ENCODE measurements around the gene SP4. TPM values are rescaled to one million over a fixed set of nuclear protein-coding genes. Genes with fewer than 3 reads are reported as not detected.

SP4 gene
- total RNA-seq, 5 donors from 2014 or later (not counting 1 experiment from before 2014, with no cell fraction given), result 29.8 to 48.2 (median 35.4) TPM

DNA sequence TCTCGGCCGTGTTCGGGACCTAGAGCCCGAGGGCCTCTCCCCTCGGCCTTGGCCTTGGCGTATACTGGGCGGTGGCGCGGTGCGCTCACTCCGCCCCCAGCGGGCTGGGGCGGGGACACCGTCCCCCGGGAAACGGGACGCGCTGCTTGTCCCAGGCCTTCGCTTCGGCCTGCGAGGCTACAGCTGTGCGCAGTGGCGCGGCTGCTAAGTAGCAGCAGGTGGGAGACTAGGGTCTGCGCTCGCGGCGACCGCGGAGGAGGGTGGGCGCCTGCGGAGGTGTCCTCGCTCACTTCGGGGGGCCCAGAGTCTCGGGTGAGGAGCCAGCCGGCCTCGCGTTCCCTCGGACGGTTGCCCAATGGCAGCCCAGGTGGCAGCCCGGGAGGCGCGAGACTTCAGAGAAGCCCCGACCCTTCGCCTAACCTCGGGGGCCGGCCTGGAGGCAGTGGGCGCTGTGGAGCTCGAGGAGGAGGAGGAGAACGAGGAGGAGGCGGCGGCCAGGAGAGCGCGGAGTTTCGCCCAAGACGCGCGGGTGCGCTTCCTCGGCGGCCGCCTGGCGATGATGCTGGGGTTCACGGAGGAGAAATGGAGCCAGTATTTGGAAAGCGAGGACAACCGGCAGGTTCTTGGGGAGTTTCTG, 115.1 kb downstream of the SP4 start, which contains the start of gene DNAH11:
TSS of gene DNAH11 (plus strand) at position 149 of the 637 bp plus-strand sequence. CDS start at position 356, 207 bp downstream.
- ChIA-PET CTCF (no interaction called here), POLR2A (no interaction called here)
- H3K27ac ChIP-seq (ENCODE audit: low read length), result no peak within 1 kb of the TSS
- Mint-ChIP-seq H3K9me3 (no peaks in the 10 kb centered on the region), H3K36me3 (no peaks in the 10 kb centered on the region), H3K27ac (no peak within 1 kb of the TSS), H3K27me3 (peaks cover 54 to 59% of the 10 kb centered on the region in 2 donors), H3K4me1 (peaks cover 9 to 12% (median 12%) of the 10 kb centered on the region in 3 donors), H3K4me3 (peak within 1 kb of the TSS; percentile 29 to 65 (median 65))
- WGBS (ENCODE audit: insufficient coverage), result 2% methylated on average over 58 of the region's 66 CpGs
- peaks cover 4 to 12% of the 10 kb centered on the region in 2 experiments for H3K4me1 ChIP-seq (ENCODE audit: control insufficient read depth in 1 of 2, extremely low read depth in 1 of 2, insufficient read depth in 2 of 2, low read length in 2 of 2)
- no peak for DNase-seq
- peak within 1 kb of the TSS; percentile 19 to 73 for H3K4me3 ChIP-seq (ENCODE audit: control insufficient read depth in 1 of 2, extremely low read depth in 1 of 2, low read length in 1 of 2)
- no peaks in the 10 kb centered on the region for H3K9me3 ChIP-seq
- peak in 2 of 4 experiments; percentile 23 to 36 for ATAC-seq (replicated peaks in 1 of 4)
- no peaks in the 10 kb centered on the region for H3K36me3 ChIP-seq (ENCODE audit: control insufficient read depth in 2 of 2, extremely low read depth in 1 of 2, insufficient read depth in 1 of 2, low read length in 1 of 2)
- peaks cover 15 to 17% of the 10 kb centered on the region in 2 experiments for H3K27me3 ChIP-seq (replicated peaks in 1 of 2; ENCODE audit: control insufficient read depth in 2 of 2, extremely low read depth in 1 of 2, insufficient read depth in 2 of 2, low read length in 1 of 2)

DNA sequence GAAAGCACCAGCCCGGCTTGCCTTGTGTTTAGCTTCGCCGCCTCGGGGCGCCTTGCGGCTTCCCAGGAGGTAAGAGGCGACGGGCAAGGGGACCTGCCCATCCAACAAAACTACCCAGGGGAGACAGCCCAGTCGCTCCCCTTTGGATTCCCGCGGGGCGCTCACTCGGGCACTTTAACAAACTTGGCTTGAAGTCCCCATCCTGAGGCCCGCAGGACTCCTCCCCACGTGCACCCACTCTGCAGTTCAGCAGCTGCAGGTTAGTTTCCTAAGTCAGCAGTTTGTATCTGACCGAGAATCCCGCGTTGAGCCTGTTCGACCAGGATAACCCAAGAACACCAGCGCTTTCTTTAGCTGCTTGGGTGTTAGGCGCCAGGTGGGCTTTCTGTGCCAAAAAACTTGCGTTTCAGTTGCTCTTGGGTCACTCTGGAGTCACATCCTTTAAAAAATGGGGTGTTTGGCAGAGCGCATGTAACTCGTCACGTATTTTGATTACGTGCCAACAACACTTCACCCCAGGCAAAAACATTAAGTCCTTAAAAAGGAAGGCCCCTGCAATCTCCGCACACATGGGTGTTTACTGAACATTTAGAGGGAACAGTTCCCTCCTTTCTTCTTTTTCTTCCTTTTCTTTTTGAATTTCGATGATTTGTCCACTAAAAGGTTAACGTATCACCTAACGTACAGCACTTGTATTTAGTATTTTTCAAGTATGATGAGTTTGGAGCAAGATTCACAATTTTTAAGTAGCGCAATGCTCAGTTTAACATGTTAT, 115.8 kb downstream of the SP4 start:
- Mint-ChIP-seq H3K4me1 (peaks cover 9 to 12% (median 12%) of the 10 kb centered on the region in 3 donors), H3K9me3 (no peaks in the 10 kb centered on the region), H3K27me3 (peaks cover 55 to 57% of the 10 kb centered on the region in 2 donors), H3K4me3 (peak overlapping the region; percentile 11 to 65 (median 65)), H3K27ac (no peak overlapping the region), H3K36me3 (no peaks in the 10 kb centered on the region)
- H3K4me1 ChIP-seq (ENCODE audit: control insufficient read depth in 1 of 2, extremely low read depth in 1 of 2, insufficient read depth in 2 of 2, low read length in 2 of 2), result peaks cover 4 to 12% of the 10 kb centered on the region in 2 experiments
- no peaks in the 10 kb centered on the region for H3K9me3 ChIP-seq
- no peak overlapping the region for H3K27ac ChIP-seq (ENCODE audit: low read length)
- POLR2A ChIA-PET, result no interaction called here
- H3K27me3 ChIP-seq (replicated peaks in 1 of 2; ENCODE audit: control insufficient read depth in 2 of 2, extremely low read depth in 1 of 2, insufficient read depth in 2 of 2, low read length in 1 of 2), result peaks cover 13 to 15% of the 10 kb centered on the region in 2 experiments
- H3K4me3 ChIP-seq (ENCODE audit: control insufficient read depth in 1 of 2, extremely low read depth in 1 of 2, low read length in 1 of 2), result peak overlapping the region; percentile 19 to 73
- no peak for ATAC-seq (replicated peaks in 1 of 4)
- CTCF ChIA-PET, result interaction anchor here in 1 of 2 donors (0.6 kb wide), 1 partner anchor 27 kb away, joined by 4 read pairs; no protein-coding TSS in a partner anchor
- no peak for DNase-seq
- WGBS (ENCODE audit: insufficient coverage), result 5% methylated on average over 23 of the region's 31 CpGs
- H3K36me3 ChIP-seq (ENCODE audit: control insufficient read depth in 2 of 2, extremely low read depth in 1 of 2, insufficient read depth in 1 of 2, low read length in 1 of 2), result no peaks in the 10 kb centered on the region

DNA sequence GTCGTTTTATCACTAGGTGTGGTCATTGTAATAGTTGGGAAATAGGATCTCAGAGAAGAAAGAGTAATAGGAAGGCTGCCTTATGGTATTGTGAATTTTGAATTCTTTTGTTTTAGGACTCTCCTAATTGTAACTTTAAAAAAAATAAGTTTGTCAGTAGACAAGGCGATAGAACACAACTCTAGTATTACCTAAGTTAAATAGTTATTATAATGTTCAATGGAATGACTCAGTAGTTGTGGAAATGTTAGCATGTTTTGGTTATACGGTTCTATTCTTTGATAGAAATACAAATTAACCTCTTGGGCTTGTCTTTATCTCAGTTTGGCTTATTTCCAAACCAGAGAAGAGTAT, 116.4 kb downstream of the SP4 start:
- peaks cover 4 to 12% of the 10 kb centered on the region in 2 experiments for H3K4me1 ChIP-seq (ENCODE audit: control insufficient read depth in 1 of 2, extremely low read depth in 1 of 2, insufficient read depth in 2 of 2, low read length in 2 of 2)
- no peaks in the 10 kb centered on the region for H3K36me3 Mint-ChIP-seq
- H3K27ac ChIP-seq (ENCODE audit: low read length), result no peak overlapping the region
- H3K4me1 Mint-ChIP-seq, result peaks cover 9 to 12% (median 12%) of the 10 kb centered on the region in 3 donors
- H3K9me3 ChIP-seq, result no peaks in the 10 kb centered on the region
- peaks cover 13 to 15% of the 10 kb centered on the region in 2 experiments for H3K27me3 ChIP-seq (replicated peaks in 1 of 2; ENCODE audit: control insufficient read depth in 2 of 2, extremely low read depth in 1 of 2, insufficient read depth in 2 of 2, low read length in 1 of 2)
- peaks cover 52 to 53% of the 10 kb centered on the region in 2 donors for H3K27me3 Mint-ChIP-seq
- no peaks in the 10 kb centered on the region for H3K9me3 Mint-ChIP-seq
- ChIA-PET CTCF (interaction anchor here in 1 of 2 donors (0.6 kb wide), 1 partner anchor 27 kb away, joined by 4 read pairs; no protein-coding TSS in a partner anchor), POLR2A (no interaction called here)
- ATAC-seq (replicated peaks in 1 of 4) (no peak), DNase-seq (no peak)
- no peaks in the 10 kb centered on the region for H3K36me3 ChIP-seq (ENCODE audit: control insufficient read depth in 2 of 2, extremely low read depth in 1 of 2, insufficient read depth in 1 of 2, low read length in 1 of 2)
- H3K4me3 ChIP-seq (ENCODE audit: control insufficient read depth in 1 of 2, extremely low read depth in 1 of 2, low read length in 1 of 2), result no peak overlapping the region
- 0% methylated on average over 1 of the region's 3 CpGs for WGBS (ENCODE audit: insufficient coverage)
- peak overlapping the region; percentile 11 to 65 (median 65) for H3K4me3 Mint-ChIP-seq
- no peak overlapping the region for H3K27ac Mint-ChIP-seq

DNA sequence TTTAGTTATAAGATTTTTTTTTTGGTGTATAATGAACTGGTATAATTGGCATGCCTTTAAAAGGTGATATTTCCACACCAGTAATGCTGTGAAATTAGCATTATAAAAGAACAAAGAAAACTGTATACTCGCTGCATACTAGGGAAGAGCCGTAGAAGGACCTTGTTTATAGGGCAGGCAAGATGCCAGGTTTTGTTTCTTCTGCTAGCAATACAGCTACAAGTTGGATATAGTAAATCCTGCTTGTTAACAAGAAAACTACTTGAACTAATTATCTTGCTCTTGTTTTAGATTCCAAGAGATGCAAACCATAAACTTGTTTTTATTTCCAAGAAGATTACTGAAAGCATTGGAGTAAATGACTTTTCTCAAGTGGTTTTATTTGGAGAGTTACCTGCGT, 116.8 kb downstream of the SP4 start:
- H3K4me3 Mint-ChIP-seq, result no peak overlapping the region
- H3K27me3 Mint-ChIP-seq, result peaks cover 49 to 50% of the 10 kb centered on the region in 2 donors
- no peaks in the 10 kb centered on the region for H3K36me3 ChIP-seq (ENCODE audit: control insufficient read depth in 2 of 2, extremely low read depth in 1 of 2, insufficient read depth in 1 of 2, low read length in 1 of 2)
- peaks cover 13 to 15% of the 10 kb centered on the region in 2 experiments for H3K27me3 ChIP-seq (replicated peaks in 1 of 2; ENCODE audit: control insufficient read depth in 2 of 2, extremely low read depth in 1 of 2, insufficient read depth in 2 of 2, low read length in 1 of 2)
- 88% methylated on average over 1 of the region's 3 CpGs for WGBS (ENCODE audit: insufficient coverage)
- no peak overlapping the region for H3K4me3 ChIP-seq (ENCODE audit: control insufficient read depth in 1 of 2, extremely low read depth in 1 of 2, low read length in 1 of 2)
- CTCF ChIA-PET, result no interaction called here
- no peaks in the 10 kb centered on the region for H3K36me3 Mint-ChIP-seq
- no peak overlapping the region for H3K27ac Mint-ChIP-seq
- no peak overlapping the region for H3K27ac ChIP-seq (ENCODE audit: low read length)
- peaks cover 4 to 12% of the 10 kb centered on the region in 2 experiments for H3K4me1 ChIP-seq (ENCODE audit: control insufficient read depth in 1 of 2, extremely low read depth in 1 of 2, insufficient read depth in 2 of 2, low read length in 2 of 2)
- ATAC-seq (replicated peaks in 1 of 4), result no peak
- H3K9me3 Mint-ChIP-seq, result no peaks in the 10 kb centered on the region
- POLR2A ChIA-PET, result no interaction called here
- DNase-seq, result no peak
- H3K9me3 ChIP-seq, result no peaks in the 10 kb centered on the region
- H3K4me1 Mint-ChIP-seq, result peaks cover 9 to 12% (median 12%) of the 10 kb centered on the region in 3 donors

DNA sequence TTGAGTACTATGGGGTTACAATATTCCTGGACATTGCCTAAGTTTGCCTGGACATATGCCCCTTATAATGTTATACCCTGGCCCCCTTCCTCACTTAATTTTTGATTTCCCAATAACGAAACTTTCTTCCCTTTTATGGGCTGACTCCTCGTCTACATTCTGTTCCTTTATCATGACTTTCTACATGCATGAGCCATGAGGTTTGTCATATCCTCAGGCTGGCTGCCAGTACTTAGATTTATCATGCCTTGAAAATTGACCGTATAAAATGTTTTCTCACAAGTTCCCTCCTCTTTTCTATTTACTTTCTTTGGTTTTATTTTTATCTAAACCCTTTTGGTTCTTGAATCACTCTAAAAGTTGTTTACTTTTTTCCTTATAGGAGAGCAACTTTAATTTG, 119.6 kb downstream of the SP4 start:
- no peaks in the 10 kb centered on the region for H3K36me3 Mint-ChIP-seq
- H3K4me1 Mint-ChIP-seq, result peaks cover 9 to 12% (median 12%) of the 10 kb centered on the region in 3 donors
- no peak overlapping the region for H3K4me3 Mint-ChIP-seq
- H3K9me3 Mint-ChIP-seq, result no peaks in the 10 kb centered on the region
- DNase-seq (no peak), ATAC-seq (replicated peaks in 1 of 4) (no peak)
- peaks cover 26 to 32% of the 10 kb centered on the region in 2 donors for H3K27me3 Mint-ChIP-seq
- Histone ChIP-seq H3K36me3 (ENCODE audit: control insufficient read depth in 2 of 2, extremely low read depth in 1 of 2, insufficient read depth in 1 of 2, low read length in 1 of 2) (no peaks in the 10 kb centered on the region), H3K9me3 (no peaks in the 10 kb centered on the region), H3K27me3 (replicated peaks in 1 of 2; ENCODE audit: control insufficient read depth in 2 of 2, extremely low read depth in 1 of 2, insufficient read depth in 2 of 2, low read length in 1 of 2) (peaks cover 11 to 13% of the 10 kb centered on the region in 2 experiments), H3K27ac (ENCODE audit: low read length) (no peak overlapping the region), H3K4me1 (ENCODE audit: control insufficient read depth in 1 of 2, extremely low read depth in 1 of 2, insufficient read depth in 2 of 2, low read length in 2 of 2) (peaks cover 4 to 12% of the 10 kb centered on the region in 2 experiments), H3K4me3 (ENCODE audit: control insufficient read depth in 1 of 2, extremely low read depth in 1 of 2, low read length in 1 of 2) (no peak overlapping the region)
- H3K27ac Mint-ChIP-seq, result no peak overlapping the region
- ChIA-PET CTCF (no interaction called here), POLR2A (no interaction called here)
- WGBS (ENCODE audit: insufficient coverage), result 79% methylated on average over 2 of the region's 3 CpGs

DNA sequence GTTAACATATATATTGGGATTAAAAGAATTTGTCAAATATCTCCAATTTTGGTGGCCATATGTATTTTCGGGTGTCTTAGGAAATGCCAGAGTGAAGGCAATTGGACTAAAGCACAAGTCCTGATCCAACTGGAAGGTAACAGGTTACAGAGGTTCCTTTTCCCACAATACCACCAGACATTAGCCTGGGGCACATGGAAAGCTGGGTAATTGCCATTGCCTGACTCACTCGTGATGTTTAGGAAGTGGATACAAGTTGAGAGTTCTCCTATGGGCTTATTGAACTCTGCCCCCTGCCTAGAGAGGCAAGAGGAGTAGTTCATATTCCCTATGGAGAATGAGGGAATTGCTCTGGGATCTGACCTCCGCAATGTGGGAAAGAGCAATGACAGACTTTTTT, 120.6 kb downstream of the SP4 start:
- Mint-ChIP-seq H3K27me3 (peaks cover 23 to 29% of the 10 kb centered on the region in 2 donors), H3K27ac (no peak overlapping the region), H3K4me1 (peaks cover 5 to 8% (median 7%) of the 10 kb centered on the region in 3 donors), H3K4me3 (no peak overlapping the region), H3K9me3 (no peaks in the 10 kb centered on the region), H3K36me3 (no peaks in the 10 kb centered on the region)
- no peaks in the 10 kb centered on the region for H3K36me3 ChIP-seq (ENCODE audit: control insufficient read depth in 2 of 2, extremely low read depth in 1 of 2, insufficient read depth in 1 of 2, low read length in 1 of 2)
- ChIA-PET POLR2A (no interaction called here), CTCF (no interaction called here)
- no peak for DNase-seq
- H3K27ac ChIP-seq (ENCODE audit: low read length), result no peak overlapping the region
- peaks cover 3 to 11% of the 10 kb centered on the region in 2 experiments for H3K27me3 ChIP-seq (replicated peaks in 1 of 2; ENCODE audit: control insufficient read depth in 2 of 2, extremely low read depth in 1 of 2, insufficient read depth in 2 of 2, low read length in 1 of 2)
- WGBS (ENCODE audit: insufficient coverage), result 100% methylated on average over 1 of the region's 3 CpGs
- no peaks in the 10 kb centered on the region for H3K9me3 ChIP-seq
- no peak overlapping the region for H3K4me3 ChIP-seq (ENCODE audit: control insufficient read depth in 1 of 2, extremely low read depth in 1 of 2, low read length in 1 of 2)
- no peak for ATAC-seq (replicated peaks in 1 of 4)
- H3K4me1 ChIP-seq (ENCODE audit: control insufficient read depth in 1 of 2, extremely low read depth in 1 of 2, insufficient read depth in 2 of 2, low read length in 2 of 2), result peaks cover 2 to 3% of the 10 kb centered on the region in 2 experiments
